ENCODE measurements around the gene TRPM8. TPM values are rescaled to one million over a fixed set of nuclear protein-coding genes. Genes with fewer than 3 reads are reported as not detected.

Gene TRPM8
- total RNA-seq, 4 donors from 2014 or later, result not detected

DNA sequence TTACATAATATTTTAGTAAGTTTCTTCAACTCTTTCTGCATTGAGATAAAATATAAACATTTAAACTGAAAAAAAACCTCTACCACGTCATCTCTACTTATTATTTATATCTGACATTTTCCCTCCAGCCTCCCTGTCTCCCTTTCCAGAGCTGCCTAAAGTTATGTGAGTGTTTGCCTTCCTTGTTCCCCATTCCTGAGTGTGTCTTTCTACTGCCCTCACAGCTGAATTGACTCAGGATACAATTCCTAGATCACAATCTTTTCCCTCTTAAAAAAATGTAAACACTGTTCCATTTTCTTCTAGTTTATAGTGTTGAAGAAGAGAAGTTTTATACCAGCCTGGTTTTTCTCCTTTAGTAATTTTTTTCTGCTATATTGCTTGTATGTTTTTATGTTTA is 5.3 kb downstream of the TRPM8 start:
- intact Hi-C loops (cut with DNase I; ENCODE audit: low total_unique reads), result no loop called here
- TF ChIP-seq POLR2A (IDR thresholded peaks at IDR 0.05), result no peak
- TF ChIP-seq, protein P1, sequence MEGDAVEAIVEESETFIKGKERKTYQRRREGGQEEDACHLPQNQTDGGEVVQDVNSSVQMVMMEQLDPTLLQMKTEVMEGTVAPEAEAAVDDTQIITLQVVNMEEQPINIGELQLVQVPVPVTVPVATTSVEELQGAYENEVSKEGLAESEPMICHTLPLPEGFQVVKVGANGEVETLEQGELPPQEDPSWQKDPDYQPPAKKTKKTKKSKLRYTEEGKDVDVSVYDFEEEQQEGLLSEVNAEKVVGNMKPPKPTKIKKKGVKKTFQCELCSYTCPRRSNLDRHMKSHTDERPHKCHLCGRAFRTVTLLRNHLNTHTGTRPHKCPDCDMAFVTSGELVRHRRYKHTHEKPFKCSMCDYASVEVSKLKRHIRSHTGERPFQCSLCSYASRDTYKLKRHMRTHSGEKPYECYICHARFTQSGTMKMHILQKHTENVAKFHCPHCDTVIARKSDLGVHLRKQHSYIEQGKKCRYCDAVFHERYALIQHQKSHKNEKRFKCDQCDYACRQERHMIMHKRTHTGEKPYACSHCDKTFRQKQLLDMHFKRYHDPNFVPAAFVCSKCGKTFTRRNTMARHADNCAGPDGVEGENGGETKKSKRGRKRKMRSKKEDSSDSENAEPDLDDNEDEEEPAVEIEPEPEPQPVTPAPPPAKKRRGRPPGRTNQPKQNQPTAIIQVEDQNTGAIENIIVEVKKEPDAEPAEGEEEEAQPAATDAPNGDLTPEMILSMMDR (IDR thresholded peaks at IDR 0.05 in 4 of 5, conservative IDR thresholded peaks at IDR 0.05 in 1 of 5), result no peak
- Histone ChIP-seq H3K4me1 (no peaks in the 10 kb centered on the region), H3K4me3 (no peak overlapping the region), H3K27me3 (no peaks in the 10 kb centered on the region), H3K36me3 (no peaks in the 10 kb centered on the region), H3K9me3 (no peaks in the 10 kb centered on the region), H3K27ac (no peak overlapping the region)
- ATAC-seq (no peak), DNase-seq (no peak)
- in situ Hi-C loops (cut with MboI; ENCODE audit: low sequenced_read_pairs in 4 of 4), result no loop called here

GRCh38 chr2:233925402-233925801 is 8.2 kb downstream of the TRPM8 start:
- Histone ChIP-seq H3K27ac (no peak overlapping the region), H3K4me3 (no peak overlapping the region), H3K36me3 (no peaks in the 10 kb centered on the region), H3K9me3 (no peaks in the 10 kb centered on the region), H3K27me3 (no peaks in the 10 kb centered on the region), H3K4me1 (no peaks in the 10 kb centered on the region)
- intact Hi-C loops (cut with DNase I; ENCODE audit: low total_unique reads), result no loop called here
- TF ChIP-seq, protein P1 (IDR thresholded peaks at IDR 0.05 in 4 of 5, conservative IDR thresholded peaks at IDR 0.05 in 1 of 5), result no peak
- no peak for TF ChIP-seq POLR2A (IDR thresholded peaks at IDR 0.05)
- DNase-seq (no peak), ATAC-seq (no peak)
- in situ Hi-C loops (cut with MboI; ENCODE audit: low sequenced_read_pairs in 4 of 4), result no loop called here

- intact Hi-C loops (cut with DNase I; ENCODE audit: low total_unique reads) (no loop called here), in situ Hi-C loops (cut with MboI; ENCODE audit: low sequenced_read_pairs in 4 of 4) (no loop called here)
- Histone ChIP-seq H3K4me1 (no peaks in the 10 kb centered on the region), H3K4me3 (no peak overlapping the region), H3K27me3 (peaks cover 0 to 3% (median 0%) of the 10 kb centered on the region in 3 donors), H3K36me3 (no peaks in the 10 kb centered on the region), H3K9me3 (no peaks in the 10 kb centered on the region), H3K27ac (no peak overlapping the region)
- no peak for ATAC-seq
- DNase-seq, result no peak
- TF ChIP-seq, protein P1 (IDR thresholded peaks at IDR 0.05 in 4 of 5, conservative IDR thresholded peaks at IDR 0.05 in 1 of 5), result no peak
- no peak for TF ChIP-seq POLR2A (IDR thresholded peaks at IDR 0.05)
These were observed 9.6 kb downstream of the TRPM8 start for GRCh38 chr2:233926806-233927205.

DNA sequence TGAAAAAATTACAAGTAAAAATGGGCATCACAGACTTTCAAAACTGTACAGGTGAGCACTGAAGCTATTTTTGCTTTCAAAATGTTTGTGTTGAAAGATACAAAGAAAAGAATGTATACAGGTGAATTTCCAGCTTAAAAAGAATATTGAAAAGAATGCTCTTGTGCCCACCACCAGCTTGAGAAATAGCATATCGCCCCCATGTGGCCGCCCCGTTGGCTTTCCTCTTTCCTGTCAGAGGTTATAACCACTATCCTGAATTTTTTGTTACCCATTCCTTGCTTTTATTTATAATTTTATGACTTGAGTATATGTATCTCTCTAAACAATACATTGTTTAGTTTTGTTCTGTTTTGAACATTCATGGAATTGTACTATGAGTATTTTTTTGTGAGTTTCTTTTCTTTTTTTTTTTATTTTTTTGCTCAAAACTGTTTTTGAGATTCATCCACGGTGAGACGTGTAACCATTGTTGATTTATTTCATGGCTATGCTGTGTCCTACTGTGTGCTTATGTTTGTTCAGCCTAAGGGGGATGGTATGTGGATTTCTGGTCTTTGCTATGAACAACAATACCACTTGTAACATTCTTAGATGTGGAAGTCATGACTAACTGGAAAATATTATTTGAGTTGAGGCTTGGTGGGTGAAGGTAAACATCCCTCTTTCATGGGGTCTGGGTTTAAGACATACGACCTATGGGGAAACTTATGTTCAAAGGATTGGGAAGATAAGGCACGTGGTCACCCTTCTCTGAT is 11.6 kb downstream of the TRPM8 start:
- in situ Hi-C loops (cut with MboI; ENCODE audit: low sequenced_read_pairs in 4 of 4) (no loop called here), intact Hi-C loops (cut with DNase I; ENCODE audit: low total_unique reads) (no loop called here)
- TF ChIP-seq, protein P1 (IDR thresholded peaks at IDR 0.05 in 4 of 5, conservative IDR thresholded peaks at IDR 0.05 in 1 of 5), result no peak
- no peak for TF ChIP-seq POLR2A (IDR thresholded peaks at IDR 0.05)
- ATAC-seq (no peak), DNase-seq (no peak)
- H3K27me3 ChIP-seq, result peaks cover 0 to 3% (median 0%) of the 10 kb centered on the region in 3 donors
- H3K4me3 ChIP-seq, result no peak overlapping the region
- H3K9me3 ChIP-seq, result no peaks in the 10 kb centered on the region
- no peaks in the 10 kb centered on the region for H3K36me3 ChIP-seq
- H3K4me1 ChIP-seq, result no peaks in the 10 kb centered on the region
- no peak overlapping the region for H3K27ac ChIP-seq
